RWPE1 (cell line): ENCODE data around the gene FAM20C.

Experiments
- CTCF ChIA-PET: fragments of 350-600 bp; sonication (Branson Sonifier 250); formaldehyde crosslinking; extraction: SDS; loops from one replicate; lab custom pipeline; 2021; lab: Yijun Ruan, JAX
- POLR2A ChIA-PET: fragments of 400-600 bp; formaldehyde crosslinking; extraction: SDS; loops from one replicate; lab custom pipeline; 2020; ENCODE audit warnings: antibody characterized with exemption; ENCODE audit not compliant: low non-redundant PET; lab: Yijun Ruan, JAX
- DNase-seq: peaks from one replicate; pipeline ENCODE4 v3.0.0; 2012; ENCODE audit warnings: low spot score
- H3K27ac ChIP-seq: fragments of 450-650 bp; 2 replicates; pipeline ENCODE4 v1.5.1; 2017
- CTCF ChIP-seq: fragments of 450-650 bp; conservative IDR thresholded peaks from 2 replicates; pipeline ENCODE4 v1.5.1; 2017; ENCODE audit warnings: low read depth, mild to moderate bottlenecking

The FAM20C gene

GRCh38 chr7:208816-209215 is 16.4 kb downstream of the FAM20C start:
- 0 out of 2 replicates have a peak overlapping the region, but pooled peaks have one; percentile 3 for H3K27ac ChIP-seq
- TF ChIP-seq CTCF = no peak
- ChIA-PET CTCF (no interaction called here), POLR2A (no interaction called here)
- no peak for DNase-seq

GRCh38 chr7:209416-209815 is 17.0 kb downstream of the FAM20C start:
- no peak for DNase-seq
- TF ChIP-seq CTCF = no peak
- H3K27ac ChIP-seq = peak overlapping the region; percentile 3; the same call in 1 of the 2 replicates
- ChIA-PET CTCF (interaction anchor here (0.5 kb wide), 1 partner anchor 69 kb away, joined by 3 read pairs; no protein-coding TSS in a partner anchor), POLR2A (interaction anchor here (0.6 kb wide), 1 partner anchor 8 kb away, joined by 3 read pairs; no protein-coding TSS in a partner anchor)

- POLR2A ChIA-PET = no interaction called here
Observed at GRCh38 chr7:209906-210305, 17.5 kb downstream of the FAM20C start.

GRCh38 chr7:210401-210925 is 18.1 kb downstream of the FAM20C start:
- ChIA-PET POLR2A (no interaction called here), CTCF (no interaction called here)
- no peak overlapping the region for H3K27ac ChIP-seq
- DNase-seq = no peak
- TF ChIP-seq CTCF = no peak

More at GRCh38 chr7:209906-210305, 17.5 kb downstream of the FAM20C start:
- CTCF ChIA-PET = interaction anchor here (0.5 kb wide), 1 partner anchor 69 kb away, joined by 3 read pairs; no protein-coding TSS in a partner anchor
- no peak for TF ChIP-seq CTCF
- no peak for DNase-seq
- H3K27ac ChIP-seq = peak overlapping the region; percentile 3; the same call in 1 of the 2 replicates

- TF ChIP-seq CTCF = no peak
- ChIA-PET POLR2A (no interaction called here), CTCF (no interaction called here)
- no peak overlapping the region for H3K27ac ChIP-seq
- DNase-seq = no peak
Observed at GRCh38 chr7:211033-211714, 18.8 kb downstream of the FAM20C start.

- POLR2A ChIA-PET = no interaction called here
- CTCF ChIA-PET = no interaction called here
Observed at GRCh38 chr7:211715-212058, 19.3 kb downstream of the FAM20C start.

More at GRCh38 chr7:211715-212058, 19.3 kb downstream of the FAM20C start:
- no peak for TF ChIP-seq CTCF
- no peak for DNase-seq
- H3K27ac ChIP-seq = no peak overlapping the region
